Measurements from ENCODE around the gene EMILIN2. TPM values are rescaled to one million over a fixed set of nuclear protein-coding genes. Genes with fewer than 3 reads are reported as not detected.

The EMILIN2 gene
- total RNA-seq, 2 experiments from 2014 or later: 0.15 to 1.4 TPM

DNA sequence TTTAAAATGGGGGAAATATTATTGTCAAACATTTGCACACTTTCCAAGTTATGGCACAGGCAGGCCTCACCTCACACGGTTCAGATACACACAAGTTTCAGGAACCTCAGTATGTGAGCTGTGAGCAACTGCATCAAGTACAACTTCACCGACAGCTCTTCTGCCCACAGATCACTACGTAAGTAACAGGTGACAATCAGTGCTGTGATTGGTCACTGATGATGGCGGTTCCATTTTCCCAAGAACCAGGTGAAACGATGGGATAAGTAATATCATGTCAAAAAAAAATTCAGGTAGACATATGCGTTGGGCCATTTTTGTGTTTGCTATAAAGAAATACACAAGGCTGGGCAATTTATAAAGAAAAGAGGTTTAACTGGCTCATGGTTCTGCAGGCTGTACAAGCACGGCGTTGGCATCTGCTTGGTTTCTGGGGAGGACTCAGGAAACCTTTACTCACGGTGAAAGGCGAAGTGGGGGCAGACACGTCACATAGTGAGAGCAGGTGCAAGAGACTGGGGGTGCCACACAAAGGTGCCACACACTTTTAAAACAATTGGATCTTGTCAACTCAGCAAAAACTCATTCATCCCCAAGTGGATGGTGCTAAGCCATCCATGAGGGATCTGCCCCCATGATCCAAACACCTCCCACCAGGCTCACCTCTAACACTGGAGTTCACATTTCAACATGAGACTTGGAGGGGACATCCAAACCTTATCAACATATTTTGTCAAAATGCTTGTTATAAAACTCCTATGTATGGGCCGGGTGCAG lies 108.3 kb downstream of the EMILIN2 start:
- no peak overlapping the region for H3K4me2 ChIP-seq (ENCODE audit: low read length)
- H3K9me3 ChIP-seq (ENCODE audit: low read length): no peaks in the 10 kb centered on the region
- H3K79me2 ChIP-seq (ENCODE audit: insufficient read depth, low read depth, low read length): no peaks in the 10 kb centered on the region; the same call in 1 of the 2 replicates
- H4K20me1 ChIP-seq (ENCODE audit: insufficient read depth, low read length): no peaks in the 10 kb centered on the region
- intact Hi-C loops (cut with micrococcal nuclease; ENCODE audit: unreplicated experiment): loop anchor here (5.0 kb wide), 1 partner anchor 632 kb away; no protein-coding TSS in a partner anchor
- H3K9me2 ChIP-seq (ENCODE audit: insufficient read depth, low read length): no peaks in the 10 kb centered on the region
- TF ChIP-seq, protein P1, sequence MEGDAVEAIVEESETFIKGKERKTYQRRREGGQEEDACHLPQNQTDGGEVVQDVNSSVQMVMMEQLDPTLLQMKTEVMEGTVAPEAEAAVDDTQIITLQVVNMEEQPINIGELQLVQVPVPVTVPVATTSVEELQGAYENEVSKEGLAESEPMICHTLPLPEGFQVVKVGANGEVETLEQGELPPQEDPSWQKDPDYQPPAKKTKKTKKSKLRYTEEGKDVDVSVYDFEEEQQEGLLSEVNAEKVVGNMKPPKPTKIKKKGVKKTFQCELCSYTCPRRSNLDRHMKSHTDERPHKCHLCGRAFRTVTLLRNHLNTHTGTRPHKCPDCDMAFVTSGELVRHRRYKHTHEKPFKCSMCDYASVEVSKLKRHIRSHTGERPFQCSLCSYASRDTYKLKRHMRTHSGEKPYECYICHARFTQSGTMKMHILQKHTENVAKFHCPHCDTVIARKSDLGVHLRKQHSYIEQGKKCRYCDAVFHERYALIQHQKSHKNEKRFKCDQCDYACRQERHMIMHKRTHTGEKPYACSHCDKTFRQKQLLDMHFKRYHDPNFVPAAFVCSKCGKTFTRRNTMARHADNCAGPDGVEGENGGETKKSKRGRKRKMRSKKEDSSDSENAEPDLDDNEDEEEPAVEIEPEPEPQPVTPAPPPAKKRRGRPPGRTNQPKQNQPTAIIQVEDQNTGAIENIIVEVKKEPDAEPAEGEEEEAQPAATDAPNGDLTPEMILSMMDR (conservative IDR thresholded peaks at IDR 0.05; ENCODE audit: low read length): no peak
- TF ChIP-seq EZH2phosphoT487 (IDR thresholded peaks at IDR 0.05; ENCODE audit: borderline replicate concordance, low read depth, low read length): no peak
- H3K36me3 ChIP-seq (ENCODE audit: insufficient read depth, low read length): peaks cover 70% of the 10 kb centered on the region
- ChIA-PET CTCF (ENCODE audit: unreplicated experiment) (no interaction called here), POLR2A (interaction anchor here (0.5 to 0.8 kb wide), 2 partner anchors 27 to 38 kb away, joined by 3 read pairs; no protein-coding TSS in a partner anchor)
- H2AFZ ChIP-seq (ENCODE audit: low read length): no peak overlapping the region
- H3K27ac ChIP-seq (ENCODE audit: low read depth, low read length, poor library complexity, severe bottlenecking): no peak overlapping the region
- peaks cover 37% of the 10 kb centered on the region for H3K4me1 ChIP-seq (ENCODE audit: insufficient read depth, low read length, poor library complexity, severe bottlenecking)
- no peak overlapping the region for H3K4me3 ChIP-seq (ENCODE audit: low read depth, low read length, poor library complexity, severe bottlenecking)
- DNase-seq (ENCODE audit: low spot score): no peak
- BruUV-seq (replicated peaks): no TSS peak

DNA sequence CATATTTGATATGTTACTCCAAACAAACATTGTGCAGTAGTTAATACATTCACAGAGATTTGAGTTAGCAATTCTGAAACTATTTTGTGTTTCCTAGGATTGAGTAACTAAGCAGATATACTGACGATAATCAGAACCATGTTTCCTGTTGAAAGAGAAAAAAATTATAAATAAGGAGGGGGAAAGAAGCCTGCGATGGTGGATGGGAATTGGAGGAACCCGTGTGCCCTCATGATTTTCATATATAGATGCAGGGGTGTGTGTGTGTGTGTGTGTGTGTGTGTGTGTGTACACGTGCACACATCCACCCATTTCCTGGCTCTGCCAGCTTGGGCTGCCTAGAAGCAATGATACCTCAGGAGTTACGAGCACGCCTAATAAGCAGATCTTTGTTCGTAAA lies 109.2 kb downstream of the EMILIN2 start:
- Histone ChIP-seq H3K4me2 (ENCODE audit: low read length) (no peak overlapping the region), H3K36me3 (ENCODE audit: insufficient read depth, low read length) (peaks cover 60% of the 10 kb centered on the region), H3K9me3 (ENCODE audit: low read length) (no peaks in the 10 kb centered on the region), H3K4me1 (ENCODE audit: insufficient read depth, low read length, poor library complexity, severe bottlenecking) (peaks cover 46% of the 10 kb centered on the region), H2AFZ (ENCODE audit: low read length) (no peak overlapping the region), H3K4me3 (ENCODE audit: low read depth, low read length, poor library complexity, severe bottlenecking) (no peak overlapping the region), H3K9me2 (ENCODE audit: insufficient read depth, low read length) (no peaks in the 10 kb centered on the region), H3K27ac (ENCODE audit: low read depth, low read length, poor library complexity, severe bottlenecking) (no peak overlapping the region), H4K20me1 (ENCODE audit: insufficient read depth, low read length) (no peaks in the 10 kb centered on the region), H3K79me2 (ENCODE audit: insufficient read depth, low read depth, low read length) (peaks cover 3% of the 10 kb centered on the region; the same call in 1 of the 2 replicates)
- ChIA-PET POLR2A (interaction anchor here (1.0 to 10.1 kb wide), 2 partner anchors 19 kb away, joined by 4 to 158 read pairs; no protein-coding TSS in a partner anchor), CTCF (ENCODE audit: unreplicated experiment) (interaction anchor here (0.6 kb wide), 1 partner anchor 36 kb away, joined by 3 read pairs; no protein-coding TSS in a partner anchor)
- BruUV-seq (replicated peaks): no TSS peak
- no peak for DNase-seq (ENCODE audit: low spot score)
- intact Hi-C loops (cut with micrococcal nuclease; ENCODE audit: unreplicated experiment): loop anchor here (5.0 kb wide), 1 partner anchor 631 kb away; no protein-coding TSS in a partner anchor
- TF ChIP-seq, protein P1 (conservative IDR thresholded peaks at IDR 0.05; ENCODE audit: low read length): no peak
- TF ChIP-seq EZH2phosphoT487 (IDR thresholded peaks at IDR 0.05; ENCODE audit: borderline replicate concordance, low read depth, low read length): no peak
